PC-9 (cell line): ENCODE measurements around the gene TNXB.
"Not testable (repeated sequence)": the region's sequence is repeated elsewhere in the genome, so short reads cannot be mapped to it uniquely, and the experiment has no call there.

Experiments used
- EZH2 ChIP-seq: fragments of 200-600 bp; sonication (generic); IDR thresholded peaks from 2 replicates; pipeline ENCODE4 v1.8.0; 2017; ENCODE audit warnings: antibody characterized with exemption, low read depth
- TF ChIP-seq, protein P1 (sequence below): fragments of 200-600 bp; sonication (generic); conservative IDR thresholded peaks from 2 replicates; pipeline ENCODE4 v1.6.1; 2017; ENCODE audit warnings: mixed run types, antibody characterized with exemption, mild to moderate bottlenecking, moderate library complexity

DNA sequence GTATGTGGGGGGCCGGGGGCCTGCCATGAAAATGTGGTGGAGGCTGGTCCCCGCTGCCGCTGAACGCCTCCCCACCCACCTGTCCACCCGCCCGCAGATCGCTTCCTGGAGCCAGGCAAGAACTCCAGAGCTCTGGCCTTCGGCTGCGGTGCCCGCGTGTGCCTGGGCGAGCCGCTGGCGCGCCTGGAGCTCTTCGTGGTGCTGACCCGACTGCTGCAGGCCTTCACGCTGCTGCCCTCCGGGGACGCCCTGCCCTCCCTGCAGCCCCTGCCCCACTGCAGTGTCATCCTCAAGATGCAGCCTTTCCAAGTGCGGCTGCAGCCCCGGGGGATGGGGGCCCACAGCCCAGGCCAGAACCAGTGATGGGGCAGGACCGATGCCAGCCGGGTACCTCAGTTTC is 101.1 kb downstream of the TNXB start:
- TF ChIP-seq, protein P1, sequence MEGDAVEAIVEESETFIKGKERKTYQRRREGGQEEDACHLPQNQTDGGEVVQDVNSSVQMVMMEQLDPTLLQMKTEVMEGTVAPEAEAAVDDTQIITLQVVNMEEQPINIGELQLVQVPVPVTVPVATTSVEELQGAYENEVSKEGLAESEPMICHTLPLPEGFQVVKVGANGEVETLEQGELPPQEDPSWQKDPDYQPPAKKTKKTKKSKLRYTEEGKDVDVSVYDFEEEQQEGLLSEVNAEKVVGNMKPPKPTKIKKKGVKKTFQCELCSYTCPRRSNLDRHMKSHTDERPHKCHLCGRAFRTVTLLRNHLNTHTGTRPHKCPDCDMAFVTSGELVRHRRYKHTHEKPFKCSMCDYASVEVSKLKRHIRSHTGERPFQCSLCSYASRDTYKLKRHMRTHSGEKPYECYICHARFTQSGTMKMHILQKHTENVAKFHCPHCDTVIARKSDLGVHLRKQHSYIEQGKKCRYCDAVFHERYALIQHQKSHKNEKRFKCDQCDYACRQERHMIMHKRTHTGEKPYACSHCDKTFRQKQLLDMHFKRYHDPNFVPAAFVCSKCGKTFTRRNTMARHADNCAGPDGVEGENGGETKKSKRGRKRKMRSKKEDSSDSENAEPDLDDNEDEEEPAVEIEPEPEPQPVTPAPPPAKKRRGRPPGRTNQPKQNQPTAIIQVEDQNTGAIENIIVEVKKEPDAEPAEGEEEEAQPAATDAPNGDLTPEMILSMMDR = not testable (repeated sequence)
- not testable (repeated sequence) for TF ChIP-seq EZH2
